Mesendoderm (in vitro differentiated cells): ENCODE measurements around the gene AMDHD2.

Experiments used
- DNase-seq: peaks from one replicate; pipeline ENCODE4 v3.0.0; 2013
- H2AK5ac ChIP-seq: 2 replicates; pipeline ENCODE4 v1.6.1; 2013; ENCODE audit warnings: low read length, inconsistent platforms
- H2BK120ac ChIP-seq: 2 replicates; pipeline ENCODE4 v1.6.1; 2013; ENCODE audit warnings: low read depth, mild to moderate bottlenecking, low read length, moderate library complexity, mixed read lengths
- H2BK15ac ChIP-seq: replicated peaks from 2 replicates; pipeline ENCODE4 v1.6.1; 2013; ENCODE audit warnings: low read depth, mild to moderate bottlenecking, moderate library complexity
- H2BK5ac ChIP-seq: 2 replicates; pipeline ENCODE4 v1.6.1; 2013; ENCODE audit warnings: low read length, inconsistent platforms
- H3K18ac ChIP-seq: 2 replicates; pipeline ENCODE4 v1.6.1; 2013; ENCODE audit warnings: mild to moderate bottlenecking, low read length, mixed read lengths
- H3K23ac ChIP-seq: one replicate; pipeline ENCODE4 v1.6.1; 2013; ENCODE audit warnings: low read length
- H3K27ac ChIP-seq: 2 replicates; pipeline ENCODE4 v1.5.1; 2013; ENCODE audit warnings: low read depth, mild to moderate bottlenecking, inconsistent platforms, low read length, moderate library complexity
- H3K27me3 ChIP-seq: 2 replicates; pipeline ENCODE4 v1.6.1; 2013; ENCODE audit warnings: low read length, control low read depth, mild to moderate bottlenecking, inconsistent platforms; ENCODE audit not compliant: insufficient read depth, poor library complexity
- H3K36me3 ChIP-seq: 2 replicates; pipeline ENCODE4 v1.6.1; 2013; ENCODE audit warnings: low read length, inconsistent platforms; ENCODE audit not compliant: control insufficient read depth, insufficient read depth
- H3K4ac ChIP-seq: one replicate; pipeline ENCODE4 v1.6.1; 2013; ENCODE audit warnings: low read depth, mild to moderate bottlenecking, low read length, moderate library complexity
- H3K4me1 ChIP-seq: 2 replicates; pipeline ENCODE4 v1.6.1; 2013; ENCODE audit warnings: low read depth, low read length, inconsistent platforms; ENCODE audit not compliant: control insufficient read depth
- H3K4me2 ChIP-seq: 2 replicates; pipeline ENCODE4 v1.6.1; 2013; ENCODE audit warnings: low read length
- H3K4me3 ChIP-seq: 2 replicates; pipeline ENCODE4 v1.5.1; 2013; ENCODE audit warnings: mild to moderate bottlenecking, low read length
- H3K56ac ChIP-seq: one replicate; pipeline ENCODE4 v1.6.1; 2013; ENCODE audit warnings: low read length
- H3K79me1 ChIP-seq: 2 replicates; pipeline ENCODE4 v1.6.1; 2013; ENCODE audit warnings: low read length, inconsistent platforms
- H3K79me2 ChIP-seq: 2 replicates; pipeline ENCODE4 v1.6.1; 2013; ENCODE audit warnings: mild to moderate bottlenecking, low read length; ENCODE audit not compliant: control insufficient read depth, insufficient read depth
- H3K9ac ChIP-seq: 2 replicates; pipeline ENCODE4 v1.6.1; 2013; ENCODE audit warnings: low read length, inconsistent platforms
- H4K5ac ChIP-seq: one replicate; pipeline ENCODE4 v1.6.1; 2013; ENCODE audit warnings: low read length
- H4K8ac ChIP-seq: one replicate; pipeline ENCODE4 v1.6.1; 2013; ENCODE audit warnings: low read depth, mild to moderate bottlenecking, control low read depth, low read length, moderate library complexity
- WGBS: extraction: QIAGEN DNeasy Blood & Tissue Kit; methylation state at CpG from one replicate; pipeline ENCODE4 v1.1.7; 2013; ENCODE audit warnings: low lambda C conversion rate, missing lambda C conversion rate; ENCODE audit not compliant: insufficient coverage; ENCODE audit errors: extremely low coverage; 5-methylcytosine and 5-hydroxymethylcytosine counted together

AMDHD2 gene

GRCh38 chr16:2472885-2473445, 47.2 kb upstream of the AMDHD2 start:
- WGBS = no CpG with 5 or more reads among the region's 14 CpGs

GRCh38 chr16:2473446-2473926, 46.7 kb upstream of the AMDHD2 start:
- no peak for DNase-seq
- Histone ChIP-seq H3K23ac (no peak overlapping the region), H2BK15ac (no peak overlapping the region), H3K27ac (no peak overlapping the region), H4K5ac (no peak overlapping the region), H3K27me3 (peaks cover 9% of the 10 kb centered on the region), H2AK5ac (no peak overlapping the region), H3K4ac (no peak overlapping the region), H2BK5ac (no peak overlapping the region), H3K18ac (no peak overlapping the region), H3K56ac (no peak overlapping the region), H3K79me2 (no peaks in the 10 kb centered on the region), H2BK120ac (no peak overlapping the region), H3K4me1 (no peaks in the 10 kb centered on the region), H3K4me3 (no peak overlapping the region), H3K4me2 (no peak overlapping the region), H3K79me1 (no peaks in the 10 kb centered on the region), H4K8ac (no peak overlapping the region), H3K9ac (no peak overlapping the region), H3K36me3 (no peaks in the 10 kb centered on the region)
- no CpG with 5 or more reads among the region's 49 CpGs for WGBS

More at GRCh38 chr16:2472885-2473445, 47.2 kb upstream of the AMDHD2 start:
- no peaks in the 10 kb centered on the region for H3K36me3 ChIP-seq
- no peak overlapping the region for H3K56ac ChIP-seq
- H2BK120ac ChIP-seq = no peak overlapping the region
- H3K23ac ChIP-seq = no peak overlapping the region
- H2BK5ac ChIP-seq = no peak overlapping the region
- H3K27me3 ChIP-seq = peaks cover 9% of the 10 kb centered on the region
- no peak overlapping the region for H3K27ac ChIP-seq
- H4K8ac ChIP-seq = no peak overlapping the region
- H3K79me2 ChIP-seq = no peaks in the 10 kb centered on the region
- H4K5ac ChIP-seq = no peak overlapping the region
- no peak overlapping the region for H3K4me2 ChIP-seq
- no peaks in the 10 kb centered on the region for H3K4me1 ChIP-seq
- no peak overlapping the region for H3K4ac ChIP-seq
- H2AK5ac ChIP-seq = no peak overlapping the region
- H3K4me3 ChIP-seq = no peak overlapping the region
- no peak overlapping the region for H3K18ac ChIP-seq
- H3K9ac ChIP-seq = no peak overlapping the region
- H2BK15ac ChIP-seq = no peak overlapping the region
- no peaks in the 10 kb centered on the region for H3K79me1 ChIP-seq
- no peak for DNase-seq

GRCh38 chr16:2473999-2474876, 45.9 kb upstream of the AMDHD2 start:
- no peaks in the 10 kb centered on the region for H3K36me3 ChIP-seq
- no peak for DNase-seq
- no peak overlapping the region for H2BK120ac ChIP-seq
- H2BK5ac ChIP-seq = no peak overlapping the region
- H3K27ac ChIP-seq = no peak overlapping the region
- H3K18ac ChIP-seq = peak overlapping the region; percentile 65
- H3K27me3 ChIP-seq = peaks cover 8% of the 10 kb centered on the region
- no peak overlapping the region for H2BK15ac ChIP-seq
- H3K4me3 ChIP-seq = peak overlapping the region; percentile 62
- peak overlapping the region; percentile 60 for H3K4ac ChIP-seq
- H3K79me2 ChIP-seq = no peaks in the 10 kb centered on the region
- no peak overlapping the region for H3K23ac ChIP-seq
- H2AK5ac ChIP-seq = no peak overlapping the region
- no peak overlapping the region for H4K5ac ChIP-seq
- H4K8ac ChIP-seq = no peak overlapping the region
- peak overlapping the region; percentile 89 for H3K9ac ChIP-seq
- no peaks in the 10 kb centered on the region for H3K79me1 ChIP-seq
- H3K4me2 ChIP-seq = peak overlapping the region; percentile 96
- peak overlapping the region; percentile 98 for H3K56ac ChIP-seq
- no peaks in the 10 kb centered on the region for H3K4me1 ChIP-seq
- no CpG with 5 or more reads among the region's 100 CpGs for WGBS

GRCh38 chr16:2474877-2475412, 45.2 kb upstream of the AMDHD2 start, which contains the start of gene TBC1D24:
Gene TBC1D24 (plus strand): TSS chr16:2475127. CDS start chr16:2496149, 21,022 bp downstream.
- WGBS = no CpG with 5 or more reads among the region's 77 CpGs

GRCh38 chr16:2475413-2476344, 44.5 kb upstream of the AMDHD2 start:
- peak; percentile 29 for DNase-seq
- peak overlapping the region; percentile 44 for H3K18ac ChIP-seq
- H3K27ac ChIP-seq = no peak overlapping the region
- H3K36me3 ChIP-seq = no peaks in the 10 kb centered on the region
- H3K4me3 ChIP-seq = peak overlapping the region; percentile 58
- H4K5ac ChIP-seq = no peak overlapping the region
- peak overlapping the region; percentile 76 for H3K9ac ChIP-seq
- H3K56ac ChIP-seq = peak overlapping the region; percentile 85
- H2BK120ac ChIP-seq = no peak overlapping the region
- peak overlapping the region; percentile 75 for H3K4me2 ChIP-seq
- no peak overlapping the region for H2BK5ac ChIP-seq
- no peak overlapping the region for H2BK15ac ChIP-seq
- no peak overlapping the region for H3K23ac ChIP-seq
- H3K4me1 ChIP-seq = no peaks in the 10 kb centered on the region
- H2AK5ac ChIP-seq = no peak overlapping the region
- no peak overlapping the region for H4K8ac ChIP-seq
- H3K79me1 ChIP-seq = no peaks in the 10 kb centered on the region
- WGBS = no CpG with 5 or more reads among the region's 55 CpGs
- no peaks in the 10 kb centered on the region for H3K79me2 ChIP-seq
- no peak overlapping the region for H3K4ac ChIP-seq
- peaks cover 6% of the 10 kb centered on the region for H3K27me3 ChIP-seq

More at GRCh38 chr16:2474877-2475412, 45.2 kb upstream of the AMDHD2 start, which contains the start of gene TBC1D24:
- Histone ChIP-seq H4K5ac (no peak within 1 kb of the TSS), H3K27me3 (peaks cover 8% of the 10 kb centered on the region), H3K9ac (peak within 1 kb of the TSS; percentile 89), H3K27ac (no peak within 1 kb of the TSS), H3K4me3 (peak within 1 kb of the TSS; percentile 62), H3K36me3 (no peaks in the 10 kb centered on the region), H3K4me1 (no peaks in the 10 kb centered on the region), H3K4ac (peak within 1 kb of the TSS; percentile 60), H3K4me2 (peak within 1 kb of the TSS; percentile 96), H2BK15ac (no peak within 1 kb of the TSS), H4K8ac (no peak within 1 kb of the TSS), H3K79me1 (no peaks in the 10 kb centered on the region), H3K18ac (peak within 1 kb of the TSS; percentile 65), H3K23ac (no peak within 1 kb of the TSS), H2BK120ac (no peak within 1 kb of the TSS), H3K56ac (peak within 1 kb of the TSS; percentile 98), H2BK5ac (no peak within 1 kb of the TSS), H2AK5ac (no peak within 1 kb of the TSS), H3K79me2 (no peaks in the 10 kb centered on the region)
- DNase-seq = peak; percentile 82
